ENCODE data around the gene ARHGAP44. TPM values are rescaled to one million over a fixed set of nuclear protein-coding genes. Genes with fewer than 3 reads are reported as not detected.

The ARHGAP44 gene
- total and polyA plus RNA-seq, 12 donors: 4.0 to 10.6 (median 8.4) TPM

GRCh38 chr17:12857592-12857991 is 68.3 kb downstream of the ARHGAP44 start:
- 92 to 93% methylated on average over 2 of the region's 2 CpGs for WGBS, 2 donors
- DNase-seq: no peak
- Histone ChIP-seq H3K27ac (no peak overlapping the region), H3K9me3 (peaks cover 0 to 12% (median 0%) of the 10 kb centered on the region in 11 donors), H3K4me1 (peaks cover 0 to 3% (median 0%) of the 10 kb centered on the region in 9 donors), H3K4me3 (no peak overlapping the region), H3K27me3 (no peaks in the 10 kb centered on the region), H3K36me3 (no peaks in the 10 kb centered on the region)
- no peak for ATAC-seq
- intact Hi-C loops (cut with DNase I): loop anchor here in 1 of 10 donors (10.0 kb wide), 1 partner anchor 217 kb away; no protein-coding TSS in a partner anchor
- no peak for TF ChIP-seq CTCF (IDR thresholded peaks at IDR 0.05)

GRCh38 chr17:12859520-12859919 is 70.2 kb downstream of the ARHGAP44 start:
- Histone ChIP-seq H3K27ac (no peak overlapping the region), H3K36me3 (no peaks in the 10 kb centered on the region), H3K4me1 (peaks cover 0 to 3% (median 0%) of the 10 kb centered on the region in 9 donors), H3K9me3 (peaks cover 0 to 12% (median 0%) of the 10 kb centered on the region in 11 donors), H3K4me3 (no peak overlapping the region), H3K27me3 (no peaks in the 10 kb centered on the region)
- TF ChIP-seq CTCF (IDR thresholded peaks at IDR 0.05): no peak
- DNase-seq (no peak), ATAC-seq (no peak)
- intact Hi-C loops (cut with DNase I): loop anchor here in 1 of 10 donors (10.0 kb wide), 1 partner anchor 215 kb away; no protein-coding TSS in a partner anchor
- whole genome bisulfite sequencing, 2 donors: 71 to 77% methylated on average over 9 of the region's 9 CpGs

- Histone ChIP-seq H3K27ac (no peak overlapping the region), H3K4me1 (no peaks in the 10 kb centered on the region), H3K4me3 (no peak overlapping the region), H3K27me3 (no peaks in the 10 kb centered on the region), H3K36me3 (no peaks in the 10 kb centered on the region), H3K9me3 (peaks cover 0 to 8% (median 0%) of the 10 kb centered on the region in 11 donors)
- DNase-seq: no peak
- no peak for TF ChIP-seq CTCF (IDR thresholded peaks at IDR 0.05)
- intact Hi-C loops (cut with DNase I): no loop called here
- 92 to 94% methylated on average over 3 of the region's 3 CpGs for WGBS, 2 donors
- ATAC-seq: no peak
These were observed 76.5 kb downstream of the ARHGAP44 start for GRCh38 chr17:12865769-12866168.

DNA sequence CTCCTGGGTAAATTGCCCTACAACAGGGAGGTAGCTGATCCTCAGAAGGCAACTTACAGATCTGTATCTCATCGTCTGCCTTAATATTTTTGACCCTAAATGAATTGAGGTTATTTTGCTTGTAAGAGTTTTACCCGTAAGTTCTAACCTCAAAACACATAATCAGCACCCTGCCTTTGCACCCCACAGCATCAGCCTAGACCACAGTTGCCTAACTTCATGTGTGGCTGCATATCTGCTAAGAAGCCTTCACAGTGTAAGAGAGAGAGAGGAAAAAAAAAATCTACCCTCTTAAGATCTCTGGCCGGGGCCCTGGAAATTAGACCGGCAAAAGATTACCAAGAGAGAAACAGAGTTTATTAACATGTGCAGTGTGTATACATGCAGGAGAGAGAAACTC is 76.9 kb downstream of the ARHGAP44 start:
- Histone ChIP-seq H3K36me3 (no peaks in the 10 kb centered on the region), H3K4me3 (no peak overlapping the region), H3K9me3 (peaks cover 0 to 8% (median 0%) of the 10 kb centered on the region in 11 donors), H3K27ac (no peak overlapping the region), H3K27me3 (no peaks in the 10 kb centered on the region), H3K4me1 (no peaks in the 10 kb centered on the region)
- ATAC-seq: no peak
- DNase-seq: no peak
- TF ChIP-seq CTCF (IDR thresholded peaks at IDR 0.05): no peak
- intact Hi-C loops (cut with DNase I): no loop called here
- 73 to 78% methylated on average over 4 of the region's 4 CpGs for WGBS, 2 donors

Data from heart right ventricle (tissue), 16 donors.